HL-60 (cell line): ENCODE data around the gene ELAVL4.

Source experiments
- CTCF ChIP-seq: IDR thresholded peaks from one replicate; pipeline ENCODE4 v1.5.1; 2011; ENCODE audit warnings: low read length, control low read depth, inconsistent platforms; ENCODE audit not compliant: insufficient read depth
- GABPA ChIP-seq: IDR thresholded peaks from 2 replicates; pipeline ENCODE4 v1.6.1; 2012; ENCODE audit warnings: low read depth
- POLR2AphosphoS5 ChIP-seq: IDR thresholded peaks from 2 replicates; pipeline ENCODE4 v1.6.1; 2012; ENCODE audit warnings: low read depth
- REST ChIP-seq: IDR thresholded peaks from 2 replicates; pipeline ENCODE4 v1.6.1; 2012; ENCODE audit warnings: low read depth; ENCODE audit not compliant: insufficient replicate concordance
- SPI1 ChIP-seq: IDR thresholded peaks from 2 replicates; pipeline ENCODE4 v1.6.1; 2012; ENCODE audit warnings: low read depth, mild to moderate bottlenecking, borderline replicate concordance

- TF ChIP-seq CTCF: no peak
- no peak for TF ChIP-seq REST
- TF ChIP-seq SPI1: no peak
- TF ChIP-seq POLR2AphosphoS5: no peak
- TF ChIP-seq GABPA: no peak
Measured at GRCh38 chr1:50243939-50244338, 135.2 kb downstream of the ELAVL4 start.
